ENCODE measurements around the gene THBS4. TPM values are rescaled to one million over a fixed set of nuclear protein-coding genes. Genes with fewer than 3 reads are reported as not detected.
A peak's percentile ranks its signal among the peaks of the same experiment; 100 is the strongest.

Gene THBS4
- total RNA-seq, 1 donor from 2014 or later: not detected

DNA sequence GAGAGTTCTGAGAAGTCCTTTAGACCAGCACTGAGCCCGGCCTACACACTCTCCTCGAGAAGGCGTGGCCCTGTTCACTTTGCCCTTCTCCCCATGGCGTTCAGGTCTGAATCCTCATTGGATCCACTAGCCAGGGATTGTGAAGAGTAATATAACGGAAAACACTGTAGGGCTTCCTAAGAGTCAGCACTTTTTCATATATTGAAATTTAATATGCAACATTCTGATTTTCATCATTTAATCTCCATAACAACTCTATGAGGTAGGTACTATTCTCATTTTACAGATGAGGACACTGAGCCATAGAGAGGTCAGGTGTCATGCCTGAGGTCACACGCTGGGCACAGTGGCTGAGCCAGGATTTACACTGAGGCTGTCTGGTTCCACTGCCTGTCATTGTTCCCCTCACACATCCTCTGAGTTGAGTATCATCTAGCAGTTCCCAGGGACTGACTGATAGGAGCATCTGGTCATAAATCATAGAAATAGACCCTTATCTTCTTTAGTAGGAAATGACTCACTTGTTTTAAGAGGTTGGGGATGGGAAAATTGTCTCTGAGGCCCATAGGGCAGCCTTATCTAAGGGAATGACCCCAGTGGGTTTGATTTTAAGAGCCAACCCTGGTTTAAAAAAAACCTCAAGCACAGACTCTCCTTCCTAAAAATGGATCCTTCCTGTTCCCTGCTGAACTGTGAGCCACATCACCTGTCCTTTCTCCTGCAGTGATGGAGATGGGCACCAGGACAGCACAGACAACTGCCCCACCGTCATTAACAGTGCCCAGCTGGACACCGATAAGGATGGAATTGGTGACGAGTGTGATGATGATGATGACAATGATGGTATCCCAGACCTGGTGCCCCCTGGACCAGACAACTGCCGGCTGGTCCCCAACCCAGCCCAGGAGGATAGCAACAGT lies 41.2 kb downstream of the THBS4 start:
- DNase-seq (ENCODE audit: low spot score): no peak

DNA sequence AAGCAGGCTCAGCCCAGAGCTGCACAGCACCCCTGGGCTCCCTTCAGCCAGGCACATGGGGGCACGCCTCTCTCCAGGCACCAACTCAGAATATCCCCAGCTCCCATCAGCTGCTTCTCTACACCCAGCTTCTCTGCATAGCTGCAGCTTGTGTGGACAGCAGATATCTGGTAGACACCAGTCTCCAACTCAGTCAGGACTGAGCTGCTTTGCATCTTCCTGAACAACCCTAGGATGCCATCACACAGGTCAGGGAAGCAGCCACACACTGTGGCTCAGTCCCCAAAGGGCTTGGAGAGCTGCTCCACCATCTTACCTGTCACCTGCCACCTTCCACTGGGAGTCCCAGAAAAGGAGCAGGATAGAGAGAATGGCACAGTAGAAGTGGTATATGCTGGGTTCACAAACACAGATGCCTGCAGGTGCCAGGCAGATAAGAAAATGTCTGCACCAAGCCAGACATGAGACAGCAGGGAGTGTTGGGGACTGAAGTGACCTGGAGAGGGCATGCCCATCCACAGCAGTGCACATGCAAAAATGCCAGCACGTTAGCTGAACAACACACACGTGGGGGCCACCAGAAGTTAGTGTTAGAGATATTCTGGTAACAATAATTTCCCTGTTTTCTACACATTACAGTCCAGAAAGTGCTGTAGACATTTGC lies 42.0 kb downstream of the THBS4 start:
- DNase-seq (ENCODE audit: low spot score): no peak

DNA sequence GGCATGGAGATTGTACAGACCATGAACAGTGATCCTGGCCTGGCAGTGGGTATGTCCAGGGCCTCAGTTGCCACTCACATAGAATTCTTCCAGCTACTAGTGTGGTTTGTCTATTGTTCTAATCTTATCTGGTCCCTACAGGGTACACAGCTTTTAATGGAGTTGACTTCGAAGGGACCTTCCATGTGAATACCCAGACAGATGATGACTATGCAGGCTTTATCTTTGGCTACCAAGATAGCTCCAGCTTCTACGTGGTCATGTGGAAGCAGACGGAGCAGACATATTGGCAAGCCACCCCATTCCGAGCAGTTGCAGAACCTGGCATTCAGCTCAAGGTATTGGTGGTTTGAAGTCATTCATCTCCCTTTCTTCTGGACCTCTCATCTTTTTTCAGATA lies 43.8 kb downstream of the THBS4 start:
- DNase-seq (ENCODE audit: low spot score): no peak

DNA sequence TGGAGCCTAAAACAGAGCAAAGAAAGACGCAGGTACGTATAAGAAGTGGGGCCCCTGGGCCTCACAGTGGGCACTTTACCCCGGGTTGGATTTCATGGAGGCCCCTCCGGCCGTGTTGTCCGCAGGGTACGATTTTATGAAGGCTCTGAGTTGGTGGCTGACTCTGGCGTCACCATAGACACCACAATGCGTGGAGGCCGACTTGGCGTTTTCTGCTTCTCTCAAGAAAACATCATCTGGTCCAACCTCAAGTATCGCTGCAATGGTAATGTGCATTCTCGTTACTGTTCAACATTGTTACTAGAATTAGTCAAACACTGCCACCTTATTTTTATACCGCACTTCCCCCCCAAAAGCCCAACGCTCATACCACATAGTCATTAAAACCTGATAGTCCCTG lies 47.1 kb downstream of the THBS4 start:
- DNase-seq (ENCODE audit: low spot score): no peak

DNA sequence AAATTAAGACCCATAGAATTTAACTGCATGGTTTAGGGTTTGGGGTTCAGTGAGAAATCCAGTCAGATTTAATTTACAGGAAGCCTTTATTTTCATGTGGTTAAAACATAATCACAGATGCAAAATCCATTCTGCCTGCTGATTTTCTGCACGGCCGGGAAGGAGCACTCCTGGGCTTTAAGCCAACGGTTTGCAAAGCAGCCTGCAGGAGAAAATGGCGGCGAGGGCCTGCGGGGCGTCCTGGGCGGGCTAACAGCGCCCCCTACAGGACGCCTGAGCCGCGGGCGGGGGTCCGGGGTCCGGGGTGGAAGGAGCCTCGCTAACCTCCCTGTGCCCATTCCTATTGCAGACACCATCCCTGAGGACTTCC lies 47.6 kb downstream of the THBS4 start:
- DNase-seq (ENCODE audit: low spot score): peak; percentile 86

DNA sequence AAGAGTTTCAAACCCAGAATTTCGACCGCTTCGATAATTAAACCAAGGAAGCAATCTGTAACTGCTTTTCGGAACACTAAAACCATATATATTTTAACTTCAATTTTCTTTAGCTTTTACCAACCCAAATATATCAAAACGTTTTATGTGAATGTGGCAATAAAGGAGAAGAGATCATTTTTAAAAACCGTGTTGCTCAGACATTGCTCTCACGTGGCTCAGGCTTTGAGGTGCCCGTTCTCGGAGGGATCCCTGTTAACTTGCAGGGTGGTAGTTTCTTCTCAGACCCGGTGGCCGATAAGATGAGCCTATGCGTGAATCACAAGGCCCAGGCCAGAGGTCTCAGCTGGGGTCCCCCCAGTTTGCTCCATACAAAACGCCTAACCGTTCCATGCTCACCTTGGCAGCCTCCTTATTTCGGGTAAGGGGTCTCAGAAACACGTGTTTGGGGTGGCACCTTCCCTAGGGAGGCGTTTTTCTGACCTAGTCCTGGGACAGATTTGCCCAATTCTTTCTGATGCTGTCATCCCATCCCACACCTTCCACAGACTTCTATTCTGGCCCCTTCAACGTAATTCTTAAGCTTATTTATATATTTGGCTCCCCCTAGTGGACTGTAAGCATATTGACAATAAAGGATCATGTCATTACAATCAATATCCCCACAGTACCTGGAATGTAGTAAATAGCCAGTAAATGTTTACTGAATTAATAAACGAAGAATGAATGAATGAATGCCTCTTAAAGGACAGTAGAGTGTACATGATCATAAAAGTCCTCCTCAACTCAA lies 48.1 kb downstream of the THBS4 start:
- peak; percentile 67 for DNase-seq (ENCODE audit: low spot score)

DNA sequence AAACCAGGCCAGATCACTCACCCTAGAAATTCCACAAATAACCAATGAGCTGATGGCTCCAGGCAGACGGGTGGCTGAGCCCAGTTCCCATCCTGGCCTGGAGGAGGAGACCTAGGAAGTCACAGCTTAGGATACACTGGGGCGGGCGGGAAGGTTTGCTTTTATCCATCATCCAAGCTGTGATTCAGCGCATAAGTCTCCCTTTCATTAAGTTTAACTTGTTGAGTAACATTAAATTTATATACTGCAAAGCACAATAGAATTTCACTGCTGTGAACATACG lies 55.7 kb downstream of the THBS4 start:
- no peak for DNase-seq (ENCODE audit: low spot score)

DNA sequence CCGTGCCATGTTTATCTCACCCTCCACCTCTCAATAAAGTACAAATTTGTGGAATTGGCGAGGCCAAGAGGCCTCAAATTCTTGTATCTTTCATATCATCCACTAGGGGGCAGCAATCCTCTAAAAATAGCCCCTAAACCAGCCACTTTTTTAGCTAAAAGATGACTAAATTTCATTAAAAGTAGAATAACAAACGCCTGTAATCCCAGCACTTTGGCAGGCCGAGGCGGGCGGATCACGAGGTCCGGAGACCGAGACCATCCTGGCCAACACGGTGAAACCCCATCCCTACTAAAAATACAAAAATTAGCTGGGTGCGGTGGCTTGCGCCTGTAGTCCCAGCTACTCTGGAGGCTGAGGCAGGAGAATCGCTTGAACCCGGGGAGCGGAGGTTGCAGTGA lies 56.6 kb downstream of the THBS4 start:
- peak; percentile 62 for DNase-seq (ENCODE audit: low spot score)

DNA sequence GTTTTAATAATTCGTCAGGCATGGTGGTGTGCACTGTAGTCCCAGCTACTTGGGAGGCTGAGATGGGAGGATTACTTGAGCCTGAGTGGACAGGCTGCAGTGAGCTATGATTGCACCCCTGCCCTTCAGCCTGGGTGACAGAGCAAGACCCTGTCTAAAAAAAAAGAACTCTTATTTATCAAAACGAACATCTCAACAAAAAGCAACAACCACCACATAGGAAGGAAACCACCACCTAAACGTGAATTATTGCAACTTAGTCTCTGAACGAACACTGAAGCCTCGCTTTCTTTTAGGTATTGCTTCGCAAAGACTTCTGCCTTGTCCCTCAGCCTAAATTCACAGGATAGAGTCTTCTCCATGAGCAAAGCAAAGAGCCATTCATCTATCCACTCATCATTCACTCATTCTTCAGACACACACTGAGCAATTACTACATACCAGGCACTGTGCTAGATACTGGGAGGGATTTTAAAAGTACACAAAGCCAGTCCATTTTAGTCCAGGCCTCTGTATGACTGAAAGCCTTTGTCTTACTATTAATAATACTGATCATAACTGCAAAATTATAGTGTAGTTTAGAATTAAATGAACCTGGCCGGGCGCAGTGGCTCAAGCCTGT lies 57.4 kb downstream of the THBS4 start:
- DNase-seq (ENCODE audit: low spot score): no peak

DNA sequence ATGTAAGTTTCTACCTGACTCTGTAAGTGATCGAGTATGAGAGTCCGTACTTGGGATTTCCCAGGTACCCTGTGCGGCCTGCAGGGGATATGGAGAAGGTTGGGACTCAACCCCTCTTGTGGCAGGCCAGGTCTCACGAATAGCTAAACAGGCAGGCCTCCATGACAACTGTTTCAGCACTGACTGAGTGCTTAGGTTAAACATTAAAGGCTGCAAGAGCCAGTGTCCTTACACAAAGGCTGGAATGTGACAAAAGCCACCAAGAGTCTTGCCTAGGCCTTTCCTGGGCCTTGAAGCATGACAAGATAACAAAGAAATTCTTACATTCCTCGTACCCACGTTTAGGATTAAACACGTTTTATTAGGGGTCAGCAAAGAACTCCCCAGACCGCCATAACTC lies 58.6 kb downstream of the THBS4 start:
- DNase-seq (ENCODE audit: low spot score): no peak

DNA sequence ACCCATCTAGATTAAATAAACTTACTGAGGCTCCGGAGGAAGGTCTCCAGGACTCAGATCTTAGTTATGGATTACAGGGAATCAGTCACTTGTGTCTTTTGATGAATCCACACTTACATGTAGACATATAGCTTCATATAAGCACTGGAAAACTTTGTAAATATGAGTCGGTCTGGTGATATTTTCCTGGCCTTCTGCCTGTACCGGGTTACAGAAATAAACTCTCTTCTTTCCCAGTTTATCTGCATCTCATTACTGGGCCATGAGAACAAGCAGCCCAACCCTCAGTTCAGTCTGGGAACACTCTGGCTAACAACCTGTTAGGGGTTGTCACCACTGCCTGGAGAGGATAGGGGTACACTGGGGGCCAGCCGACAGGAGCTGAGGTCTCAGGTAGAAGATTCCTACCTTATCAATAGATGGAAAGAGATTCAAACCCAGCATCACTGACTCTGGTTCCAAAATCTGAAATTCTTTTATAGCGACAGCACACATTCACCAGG lies 59.1 kb downstream of the THBS4 start:
- peak; percentile 61 for DNase-seq (ENCODE audit: low spot score)

DNA sequence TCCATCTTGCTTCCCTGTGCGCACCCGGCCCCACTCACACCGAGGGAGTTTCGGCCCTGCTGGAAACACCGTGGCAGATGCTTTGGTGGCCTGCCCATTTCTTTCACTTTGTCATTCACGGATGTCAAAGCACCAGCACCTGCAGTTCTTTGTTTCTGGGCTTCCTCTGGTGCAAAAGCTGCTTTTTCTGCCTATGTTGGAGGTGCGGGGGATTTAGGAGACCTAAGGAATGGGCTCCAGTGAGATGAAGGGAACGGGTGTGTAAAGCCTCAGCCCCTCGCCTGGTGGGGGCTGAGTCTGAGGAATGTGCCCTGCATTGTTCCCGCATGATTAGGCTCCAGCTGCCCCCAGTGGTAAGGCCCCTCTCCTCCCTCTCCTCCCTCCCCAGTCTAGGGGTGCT lies 62.3 kb downstream of the THBS4 start:
- no peak for DNase-seq (ENCODE audit: low spot score)

DNA sequence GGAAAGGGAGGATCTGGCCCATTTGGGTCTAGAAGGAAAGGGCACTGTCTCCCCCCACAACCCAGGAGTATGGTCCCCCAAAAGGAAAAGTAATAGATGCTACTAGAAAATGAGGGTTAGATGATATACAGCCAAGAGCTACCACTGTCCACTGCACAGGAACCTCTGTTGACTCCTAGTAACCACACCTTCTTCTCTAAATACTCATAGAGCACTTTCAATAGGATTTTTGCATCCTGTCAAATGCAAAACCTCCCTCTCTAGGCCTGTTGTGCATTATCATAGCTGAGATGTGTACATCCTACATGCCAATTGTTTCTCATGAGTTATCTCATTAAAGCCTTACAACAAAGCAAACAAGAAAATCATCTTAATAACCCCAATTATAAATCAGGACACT lies 66.8 kb downstream of the THBS4 start:
- no peak for DNase-seq (ENCODE audit: low spot score)

DNA sequence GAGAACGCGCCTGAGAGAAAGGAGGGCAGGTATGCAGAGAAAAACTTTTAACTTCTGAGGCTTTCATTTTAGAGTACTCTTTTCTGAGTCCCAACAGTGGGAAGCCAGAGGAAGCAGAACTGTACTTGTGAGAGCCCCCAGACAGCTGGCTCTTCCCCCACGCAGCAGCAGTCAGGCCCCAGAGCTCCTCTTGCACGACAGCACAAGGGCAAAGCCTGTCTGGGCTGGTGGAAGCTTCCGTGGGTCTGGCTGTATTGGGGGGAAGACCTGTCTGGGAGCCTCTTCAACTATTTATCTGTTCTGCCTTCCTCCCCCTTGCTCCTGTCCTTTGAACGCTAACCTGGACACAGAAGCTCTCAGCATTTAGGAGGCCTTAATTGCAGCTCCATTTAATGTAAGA lies 68.2 kb downstream of the THBS4 start:
- DNase-seq (ENCODE audit: low spot score): peak; percentile 37

DNA sequence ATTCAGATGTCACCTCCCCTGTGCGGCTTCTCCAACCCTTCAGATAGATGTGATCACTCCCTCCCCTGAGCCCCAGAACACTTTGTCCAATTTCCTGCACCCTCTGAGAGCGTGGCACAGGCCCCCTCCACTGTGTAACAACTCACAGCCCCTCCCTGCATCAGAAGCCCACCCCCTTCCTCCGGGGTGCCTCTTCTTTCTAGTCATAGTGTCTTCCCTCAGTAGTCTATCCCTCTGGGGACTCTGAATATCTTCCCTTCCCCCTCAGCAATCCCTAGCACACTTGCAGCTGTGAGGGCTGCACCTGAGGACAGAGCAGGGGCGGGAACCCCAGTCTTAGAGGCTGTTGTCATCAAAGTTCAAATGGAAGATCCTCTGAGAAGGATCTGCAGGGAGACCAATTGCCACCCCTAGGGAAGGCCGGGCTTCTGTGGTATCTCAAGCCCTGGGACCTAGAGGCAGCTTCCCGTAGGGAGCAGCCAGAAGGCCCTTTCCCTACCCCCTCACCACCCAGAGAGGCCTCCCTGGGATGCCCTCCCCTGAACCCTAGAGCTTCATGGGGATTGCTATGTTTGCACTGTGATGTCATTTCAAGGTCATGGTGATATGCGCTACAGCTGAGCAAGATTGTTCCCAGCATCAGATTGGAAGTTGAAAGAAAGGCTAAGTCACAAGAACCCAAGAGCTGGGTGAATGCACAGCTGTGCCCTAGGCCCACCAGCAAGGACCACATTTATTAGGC lies 70.7 kb downstream of the THBS4 start:
- DNase-seq (ENCODE audit: low spot score): no peak

DNA sequence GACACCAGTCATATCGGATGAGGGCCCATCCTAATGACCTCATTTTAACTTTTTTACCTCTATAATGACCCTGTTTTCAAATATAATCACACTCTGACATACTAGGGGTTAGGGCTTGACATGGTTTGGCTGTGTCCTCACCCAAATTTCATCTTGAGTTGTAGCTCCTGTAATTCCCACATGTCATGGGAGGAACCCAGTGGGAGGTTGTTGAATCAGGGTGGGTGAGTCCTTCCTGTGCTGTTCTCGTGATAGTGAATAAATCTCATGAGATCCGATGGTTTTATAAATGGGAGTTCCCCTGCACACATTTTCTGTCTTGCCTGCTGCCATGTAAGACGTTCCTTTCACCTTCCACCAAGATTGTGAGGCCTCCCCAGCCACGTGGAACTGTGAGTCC lies 71.8 kb downstream of the THBS4 start:
- DNase-seq (ENCODE audit: low spot score): no peak

DNA sequence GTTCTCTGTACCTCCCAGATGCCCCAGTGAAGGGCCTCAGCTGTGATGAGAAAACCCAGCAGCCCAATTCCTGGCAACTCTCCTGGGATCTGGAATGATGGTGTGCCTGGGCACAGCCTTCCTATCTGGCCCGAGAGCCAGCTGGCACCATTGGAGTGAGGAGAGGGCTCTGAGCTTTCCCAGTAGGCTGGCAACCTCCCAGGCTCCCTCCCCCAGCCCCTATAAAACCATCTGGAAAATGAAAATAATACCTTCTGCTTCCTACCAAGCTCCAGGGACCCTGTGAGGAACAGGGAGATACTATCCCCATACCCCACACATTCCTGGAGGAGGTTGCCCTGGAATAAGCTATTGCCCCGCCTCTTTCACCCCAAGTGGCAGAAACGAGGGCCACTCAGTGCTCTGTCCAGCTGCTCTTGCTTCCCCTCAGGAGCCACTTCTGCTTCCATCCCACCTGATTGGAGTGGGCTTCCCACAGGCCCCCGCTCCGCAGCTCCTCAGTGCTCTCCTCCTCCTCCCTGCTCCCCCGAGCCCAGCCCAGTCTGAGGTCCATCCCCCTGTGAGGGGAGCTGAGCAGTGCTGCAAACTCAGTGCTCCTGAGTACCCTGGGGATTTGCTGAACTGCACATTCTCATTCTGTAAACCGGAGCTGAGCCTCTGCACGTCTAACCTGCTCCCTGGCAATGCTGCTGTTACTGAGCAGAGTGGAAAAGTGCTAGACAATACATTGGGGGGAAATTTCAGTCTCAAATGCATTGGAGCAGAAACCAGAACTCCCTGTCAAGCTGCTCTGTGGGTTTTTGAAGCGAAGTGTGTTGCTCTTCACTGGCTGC lies 74.7 kb downstream of the THBS4 start:
- DNase-seq (ENCODE audit: low spot score): peak; percentile 80

DNA sequence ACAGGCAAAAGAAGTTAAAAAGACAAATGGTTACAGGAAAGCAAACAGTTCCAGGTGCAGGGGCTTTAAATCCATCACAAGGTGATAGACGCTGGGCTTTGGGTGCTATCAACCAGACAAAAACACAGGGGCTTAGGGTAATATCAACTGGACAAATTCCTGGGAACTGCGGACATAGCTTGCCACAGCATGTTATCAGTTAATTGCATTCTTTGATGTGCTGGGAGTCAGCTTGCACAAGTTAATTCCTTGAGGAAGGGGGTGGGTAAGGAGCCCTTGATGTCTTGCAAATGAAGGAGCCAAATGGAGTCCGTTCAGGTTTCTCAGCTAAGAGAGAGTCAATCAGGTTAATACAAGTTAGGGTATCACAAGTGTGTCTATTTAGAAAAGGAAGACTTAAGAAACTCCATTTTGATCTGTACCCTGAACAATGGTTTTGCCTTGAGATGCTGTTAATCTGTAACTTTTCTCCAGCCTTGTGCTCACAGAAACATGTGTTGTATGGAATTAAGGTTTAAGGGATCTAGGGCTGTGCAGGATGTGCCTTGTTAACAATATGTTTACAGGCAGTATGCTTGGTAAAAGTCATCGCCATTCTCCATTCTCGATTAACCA lies 76.3 kb downstream of the THBS4 start:
- DNase-seq (ENCODE audit: low spot score): peak; percentile 57

DNA sequence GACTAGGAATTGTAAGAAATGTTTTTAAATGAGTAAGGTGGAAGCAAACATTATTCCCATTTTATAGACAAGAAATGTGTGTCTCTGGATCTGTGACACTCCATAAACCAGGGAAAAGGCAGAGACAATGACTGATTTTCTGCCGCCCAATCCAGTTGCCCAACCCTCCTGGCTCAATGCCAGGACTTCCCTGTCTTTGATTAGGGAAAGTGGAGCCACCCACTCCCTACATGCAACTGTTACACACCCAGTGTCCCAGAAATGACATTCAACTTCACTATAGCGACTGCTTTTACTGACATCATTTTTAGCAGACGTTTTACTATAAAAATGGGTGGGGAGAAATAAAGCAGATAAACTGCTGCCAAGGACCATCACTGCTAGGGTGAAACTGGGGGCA lies 79.7 kb downstream of the THBS4 start:
- no peak for DNase-seq (ENCODE audit: low spot score)

DNA sequence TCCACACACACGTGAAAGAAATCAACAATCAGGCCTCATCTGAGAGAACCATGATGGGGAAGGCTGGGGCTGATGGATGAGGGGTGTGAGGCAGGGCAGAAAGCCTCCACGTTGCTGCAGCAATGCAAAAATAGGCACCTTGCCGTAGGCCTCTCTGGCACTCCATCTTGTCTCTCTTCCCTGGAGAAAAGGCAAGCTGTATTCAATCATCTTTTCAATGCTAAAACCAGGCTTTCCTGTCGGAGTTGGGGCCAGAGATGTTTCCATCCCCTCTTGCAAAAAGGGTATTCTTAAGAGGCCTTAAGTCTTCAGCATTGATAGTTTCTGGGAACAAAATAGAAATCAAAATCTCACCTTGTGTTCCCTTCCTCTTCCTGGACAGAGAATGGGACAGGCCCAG lies 80.9 kb downstream of the THBS4 start:
- DNase-seq (ENCODE audit: low spot score): no peak

All from umbilical cord (tissue), 2 donors.